GM19463 (cell line): ENCODE results near the gene OGFR.
A peak's percentile ranks its signal among the peaks of the same experiment; 100 is the strongest.

Source experiments
- ATAC-seq: cut with Tn5 transposase; IDR thresholded peaks from one replicate; pipeline ENCODE4 v1.9.1; 2021; ENCODE audit warnings: mild to moderate bottlenecking, moderate library complexity; ENCODE audit not compliant: unreplicated experiment

The OGFR gene

GRCh38 chr20:62814060-62814708, 9.5 kb downstream of the OGFR start:
- ATAC-seq = no peak

DNA sequence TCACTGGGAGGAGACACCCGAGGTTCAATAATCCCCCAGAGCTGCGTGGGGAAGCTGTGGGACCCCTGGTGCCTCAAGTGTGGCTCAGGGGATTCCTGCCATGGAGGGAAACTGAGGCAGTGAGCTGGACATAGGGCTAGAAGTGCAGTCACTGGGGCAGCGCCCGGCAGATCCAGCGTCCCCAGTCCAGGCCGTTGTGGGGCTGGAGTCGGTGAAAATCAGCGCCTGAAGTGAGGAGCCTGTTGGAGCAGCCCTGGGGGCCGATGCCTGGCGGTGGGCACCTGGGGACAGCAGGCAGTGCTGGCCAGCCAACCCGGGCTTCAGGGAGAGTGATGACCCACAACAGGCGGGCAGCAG, 10.1 kb downstream of the OGFR start:
- no peak for ATAC-seq

GRCh38 chr20:62815066-62815991, 10.7 kb downstream of the OGFR start:
- ATAC-seq = no peak

DNA sequence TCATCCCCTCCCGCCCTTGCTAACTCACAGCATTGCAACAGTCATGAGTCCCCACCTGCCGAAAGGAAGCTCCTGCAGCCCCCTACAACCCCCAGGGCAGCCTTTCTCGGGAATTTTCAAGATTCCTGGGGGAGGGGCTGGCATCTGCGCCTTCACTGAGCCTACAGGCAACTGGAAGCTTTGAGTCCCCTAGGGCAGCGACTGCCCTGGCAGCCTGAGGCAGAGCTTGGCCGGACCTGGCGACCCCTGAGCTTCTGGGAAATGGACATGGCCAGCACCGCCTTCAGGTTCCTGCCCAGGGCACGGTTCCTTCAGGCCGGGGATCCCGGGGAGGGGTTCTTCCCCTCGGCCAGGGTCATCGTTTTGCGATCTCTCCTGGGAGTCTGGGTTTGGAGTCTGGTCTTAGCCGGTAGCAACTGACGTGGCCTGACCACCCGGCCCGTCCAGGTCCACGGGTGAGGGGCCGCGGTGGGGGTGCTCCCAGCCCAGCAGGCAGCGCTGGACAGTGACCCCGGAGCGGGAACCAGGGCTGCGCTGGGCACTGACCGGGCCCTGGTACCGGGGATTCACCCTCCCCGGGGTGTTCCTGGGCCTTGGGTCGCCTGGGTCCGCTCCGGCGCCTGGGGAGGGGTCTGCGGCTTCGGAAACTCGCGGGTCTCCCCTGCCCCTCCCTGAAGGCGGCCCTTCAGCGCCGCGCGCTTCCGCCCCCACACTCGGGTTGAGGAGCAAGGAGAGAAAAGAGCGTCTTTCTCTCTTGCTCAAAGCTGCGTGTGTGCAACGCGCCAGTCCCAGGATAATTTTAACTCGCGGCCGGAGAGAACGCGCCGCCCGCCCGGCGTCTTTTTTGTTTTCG, 11.6 kb downstream of the OGFR start:
- ATAC-seq = no peak

DNA sequence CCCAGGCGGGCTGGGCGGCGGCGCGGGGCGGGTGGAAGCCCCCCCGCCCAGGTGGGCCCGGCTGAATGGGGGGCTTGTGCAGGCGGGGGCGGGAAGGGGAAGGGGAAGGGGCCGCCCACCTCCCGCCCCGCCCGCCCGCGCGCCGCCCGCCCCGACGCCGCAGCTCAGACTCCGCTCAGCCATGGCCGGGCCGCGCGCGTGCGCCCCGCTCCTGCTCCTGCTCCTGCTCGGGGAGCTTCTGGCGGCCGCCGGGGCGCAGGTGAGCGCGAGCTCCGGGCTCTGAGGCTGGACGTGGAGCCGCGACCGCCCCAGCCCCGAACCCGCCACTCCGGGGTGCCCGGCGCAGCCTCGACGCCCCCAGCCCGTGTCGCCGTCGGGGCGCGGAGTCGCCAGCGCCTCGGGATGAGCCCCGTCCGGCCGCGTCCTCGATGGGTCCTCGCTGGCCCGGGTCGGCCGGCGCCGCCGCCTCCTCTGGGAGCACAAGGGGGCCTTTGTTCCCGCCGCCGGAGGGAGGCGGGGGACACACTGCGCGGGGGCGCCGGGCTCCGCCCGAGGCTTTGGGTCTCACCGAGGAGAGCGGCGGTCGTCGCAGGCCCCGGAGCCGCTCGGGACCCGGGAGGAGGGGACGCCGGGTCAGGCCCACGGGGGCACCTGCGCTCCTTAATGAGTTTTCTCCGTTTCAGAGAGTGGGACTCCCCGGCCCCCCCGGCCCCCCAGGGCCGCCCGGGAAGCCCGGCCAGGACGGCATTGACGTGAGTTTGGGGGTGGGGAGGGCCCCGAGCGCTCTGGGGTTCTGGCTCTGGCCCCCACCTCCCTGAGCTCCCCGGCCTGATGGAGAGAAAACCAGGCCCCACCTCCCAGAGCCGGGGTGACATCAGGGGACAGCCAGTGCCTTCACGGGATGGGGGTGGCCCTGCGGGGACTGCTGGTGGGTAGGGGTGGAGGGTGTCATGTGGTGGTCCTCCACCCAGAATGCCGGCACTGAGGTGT, 12.5 kb downstream of the OGFR start, which contains the start of gene COL9A3:
COL9A3 (plus strand) TSS at position 167 of the 990 bp plus-strand sequence; CDS start at position 182, 15 bp downstream.
- no peak for ATAC-seq

GRCh38 chr20:62817975-62818591, 13.4 kb downstream of the OGFR start:
- no peak for ATAC-seq

GRCh38 chr20:62818592-62819493, 14.2 kb downstream of the OGFR start:
- ATAC-seq = no peak

GRCh38 chr20:62819494-62820174, 15.0 kb downstream of the OGFR start:
- ATAC-seq = no peak

DNA sequence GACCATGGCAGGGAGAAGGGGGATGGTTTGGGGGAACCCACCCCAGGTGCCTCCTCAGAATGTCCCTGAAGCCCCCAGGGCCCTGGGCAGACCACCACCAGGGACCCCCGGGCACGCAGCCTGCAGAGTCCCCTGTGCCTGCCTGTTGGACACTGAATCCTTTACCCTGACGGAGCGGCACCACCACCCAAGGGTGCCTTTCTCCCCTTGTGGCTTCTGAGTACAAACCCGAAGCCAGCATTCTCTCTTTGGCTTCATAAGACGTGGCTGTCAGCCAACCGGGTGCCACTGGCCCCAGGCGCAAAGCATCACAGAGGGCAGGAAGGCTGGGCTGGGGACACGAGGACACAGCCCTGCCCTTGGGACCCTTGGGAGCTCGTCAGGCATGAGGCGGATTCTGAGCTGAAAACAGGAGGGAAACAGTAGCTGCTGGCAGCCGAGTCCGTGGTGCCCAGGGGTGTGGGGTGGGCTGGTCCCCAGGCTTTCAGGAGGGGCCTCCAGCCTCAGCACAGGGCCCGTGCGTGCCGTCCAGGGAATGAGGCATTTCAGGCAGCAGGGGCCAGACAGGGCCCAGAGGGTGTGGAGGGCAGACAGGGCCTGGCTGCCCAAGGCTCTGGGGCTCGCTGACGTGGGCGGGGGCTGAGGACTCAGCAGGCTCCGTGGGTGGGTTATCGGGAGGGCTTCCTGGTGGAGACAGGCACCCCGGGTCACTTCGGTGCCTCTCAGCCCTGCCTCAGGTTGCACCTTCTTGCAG, 15.8 kb downstream of the OGFR start:
- no peak for ATAC-seq

GRCh38 chr20:62820962-62821725, 16.5 kb downstream of the OGFR start:
- ATAC-seq = no peak

DNA sequence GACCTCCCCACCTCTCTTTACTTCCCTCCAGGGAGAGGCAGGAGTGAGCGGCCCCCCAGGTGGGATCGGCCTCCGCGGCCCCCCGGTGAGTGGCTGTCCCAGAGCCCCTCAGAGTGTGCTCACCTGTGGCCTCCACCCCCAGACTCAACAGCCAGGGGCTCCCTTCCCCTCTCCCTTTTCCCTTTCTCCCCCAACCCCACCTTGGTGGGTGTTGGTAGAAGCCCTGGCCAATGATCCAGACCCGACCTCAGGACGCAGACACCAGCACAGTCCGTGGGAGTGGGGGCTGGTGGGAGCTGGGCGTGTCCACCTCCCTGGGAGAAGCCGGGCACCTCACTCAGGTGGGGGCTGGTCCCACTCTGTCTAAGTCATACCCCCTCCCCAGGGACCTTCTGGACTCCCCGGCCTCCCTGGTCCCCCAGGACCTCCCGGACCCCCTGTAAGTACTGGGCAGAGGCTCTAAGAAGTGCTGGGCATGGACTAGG, 17.1 kb downstream of the OGFR start:
- ATAC-seq = no peak

DNA sequence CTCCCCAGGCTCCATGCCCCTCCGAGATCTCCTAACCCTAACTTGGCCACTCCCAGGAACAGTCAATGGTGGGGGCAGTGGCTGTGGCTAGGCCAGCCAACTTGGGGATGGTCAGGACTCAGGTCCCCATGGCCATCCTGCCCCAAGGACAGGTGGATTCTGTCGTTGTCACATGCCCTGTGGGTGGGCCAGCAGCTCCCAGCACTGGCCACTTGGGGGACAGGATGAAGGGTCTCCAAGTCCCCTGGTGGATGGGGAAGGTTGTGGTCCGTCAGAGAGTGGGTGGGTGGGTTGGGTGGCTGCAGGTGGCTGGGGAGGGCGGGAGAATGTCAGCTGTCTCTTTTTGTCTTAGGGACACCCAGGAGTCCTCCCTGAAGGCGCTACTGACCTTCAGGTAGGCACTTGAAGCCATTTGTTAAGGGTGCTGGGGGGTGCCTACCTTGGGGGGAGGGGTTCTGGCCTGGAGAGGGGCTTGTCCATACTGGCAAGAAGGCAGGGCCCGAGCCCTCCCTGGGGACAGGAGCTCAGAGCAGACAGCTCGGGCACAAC, 17.7 kb downstream of the OGFR start:
- ATAC-seq = no peak

DNA sequence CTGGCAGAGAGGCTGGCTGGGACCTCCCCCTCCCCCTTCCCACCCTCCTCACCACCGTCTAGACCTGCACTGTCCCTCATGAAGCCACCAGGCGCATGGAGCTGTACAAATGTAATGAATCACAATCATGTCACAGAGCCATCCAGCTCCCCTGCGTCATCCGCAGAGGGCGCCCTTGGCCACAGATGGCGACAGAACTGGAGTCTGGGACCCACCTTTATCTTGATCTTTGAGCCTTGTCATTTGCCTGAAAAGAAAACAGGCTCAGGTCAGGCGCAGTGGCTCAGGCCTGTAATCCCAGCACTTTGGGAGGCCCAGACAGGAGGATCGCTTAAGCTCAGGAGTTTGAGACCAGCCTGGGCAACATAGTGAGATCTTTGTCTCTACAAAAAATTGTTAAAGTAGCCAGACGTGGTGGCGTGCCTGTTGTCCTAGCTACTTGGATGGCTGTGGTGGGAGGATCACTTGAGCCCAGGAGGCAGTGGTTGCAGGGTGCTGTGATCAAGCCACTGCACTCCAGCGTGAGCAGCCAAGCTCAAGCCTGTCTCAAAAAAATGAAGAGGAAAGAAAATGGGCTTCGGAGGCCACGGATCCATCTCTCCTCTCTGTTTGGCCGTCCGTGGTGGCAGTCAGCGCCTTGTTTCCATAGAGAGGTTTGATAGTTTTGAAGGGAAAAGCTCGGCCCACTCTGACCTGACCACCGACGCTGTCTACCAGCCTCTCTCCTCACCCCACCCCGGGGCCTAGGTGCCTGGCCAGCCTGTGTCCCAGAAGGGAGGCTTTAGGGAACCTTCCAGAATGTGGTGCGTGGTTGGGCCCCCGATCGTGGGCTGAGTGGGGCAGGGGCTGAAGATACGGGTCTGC, 18.4 kb downstream of the OGFR start:
- ATAC-seq = peak; percentile 71

GRCh38 chr20:62823688-62824475, 19.2 kb downstream of the OGFR start:
- ATAC-seq = no peak
